ENCODE results near the gene INPP5D. TPM values are rescaled to one million over a fixed set of nuclear protein-coding genes. Genes with fewer than 3 reads are reported as not detected.
A peak's percentile ranks its signal among the peaks of the same experiment; 100 is the strongest.

INPP5D gene
- total and polyA plus RNA-seq, 12 donors = 3.4 to 29.4 (median 14.3) TPM

DNA sequence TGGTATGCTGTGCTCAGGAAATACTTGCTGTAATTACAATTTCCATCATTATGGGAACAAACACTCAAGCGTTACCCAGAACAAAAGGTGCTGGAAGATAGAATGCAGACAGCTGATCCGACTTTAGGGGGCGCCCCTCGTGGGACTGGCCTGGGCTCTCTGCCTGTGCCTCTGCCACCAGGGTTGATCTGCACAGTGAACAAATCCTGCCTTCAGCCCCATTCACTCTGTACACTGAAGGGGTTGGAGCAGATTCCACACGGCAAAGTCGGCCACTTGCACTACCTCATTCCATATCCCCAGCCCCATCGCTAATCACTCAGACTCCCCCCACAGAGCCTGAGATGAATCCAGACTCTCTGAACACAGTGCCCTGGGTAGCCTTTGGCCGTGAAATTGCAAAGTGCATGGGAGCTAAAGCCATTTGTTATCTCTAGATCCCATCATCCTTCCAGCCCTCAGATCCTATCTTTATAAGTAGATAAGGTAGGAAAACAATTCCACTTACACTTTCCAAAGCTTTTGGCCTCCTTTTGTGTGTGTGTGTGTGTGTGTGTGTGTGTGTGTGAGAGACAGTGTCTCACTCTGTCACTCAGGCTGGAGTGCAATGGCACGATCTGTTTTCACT lies 69.3 kb downstream of the INPP5D start:
- no peaks in the 10 kb centered on the region for H3K36me3 ChIP-seq (replicated peaks in 1 of 2)
- peaks cover 5% of the 10 kb centered on the region for H3K27me3 ChIP-seq
- WGBS, 4 donors = 46 to 52% (median 50%) methylated on average over 9 of the region's 9 CpGs
- H3K9me3 ChIP-seq (replicated peaks in 1 of 3) = no peaks in the 10 kb centered on the region
- TF ChIP-seq, protein P1, sequence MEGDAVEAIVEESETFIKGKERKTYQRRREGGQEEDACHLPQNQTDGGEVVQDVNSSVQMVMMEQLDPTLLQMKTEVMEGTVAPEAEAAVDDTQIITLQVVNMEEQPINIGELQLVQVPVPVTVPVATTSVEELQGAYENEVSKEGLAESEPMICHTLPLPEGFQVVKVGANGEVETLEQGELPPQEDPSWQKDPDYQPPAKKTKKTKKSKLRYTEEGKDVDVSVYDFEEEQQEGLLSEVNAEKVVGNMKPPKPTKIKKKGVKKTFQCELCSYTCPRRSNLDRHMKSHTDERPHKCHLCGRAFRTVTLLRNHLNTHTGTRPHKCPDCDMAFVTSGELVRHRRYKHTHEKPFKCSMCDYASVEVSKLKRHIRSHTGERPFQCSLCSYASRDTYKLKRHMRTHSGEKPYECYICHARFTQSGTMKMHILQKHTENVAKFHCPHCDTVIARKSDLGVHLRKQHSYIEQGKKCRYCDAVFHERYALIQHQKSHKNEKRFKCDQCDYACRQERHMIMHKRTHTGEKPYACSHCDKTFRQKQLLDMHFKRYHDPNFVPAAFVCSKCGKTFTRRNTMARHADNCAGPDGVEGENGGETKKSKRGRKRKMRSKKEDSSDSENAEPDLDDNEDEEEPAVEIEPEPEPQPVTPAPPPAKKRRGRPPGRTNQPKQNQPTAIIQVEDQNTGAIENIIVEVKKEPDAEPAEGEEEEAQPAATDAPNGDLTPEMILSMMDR (IDR thresholded peaks at IDR 0.05) = no peak
- TF ChIP-seq POLR2A (IDR thresholded peaks at IDR 0.05) = no peak
- intact Hi-C loops (cut with DNase I) = no loop called here
- no peaks in the 10 kb centered on the region for H3K4me1 ChIP-seq (replicated peaks in 1 of 2)
- H3K27ac ChIP-seq = no peak overlapping the region
- DNase-seq = peak in 2 of 7 donors; percentile 20 to 23
- no peak overlapping the region for H3K4me3 ChIP-seq

DNA sequence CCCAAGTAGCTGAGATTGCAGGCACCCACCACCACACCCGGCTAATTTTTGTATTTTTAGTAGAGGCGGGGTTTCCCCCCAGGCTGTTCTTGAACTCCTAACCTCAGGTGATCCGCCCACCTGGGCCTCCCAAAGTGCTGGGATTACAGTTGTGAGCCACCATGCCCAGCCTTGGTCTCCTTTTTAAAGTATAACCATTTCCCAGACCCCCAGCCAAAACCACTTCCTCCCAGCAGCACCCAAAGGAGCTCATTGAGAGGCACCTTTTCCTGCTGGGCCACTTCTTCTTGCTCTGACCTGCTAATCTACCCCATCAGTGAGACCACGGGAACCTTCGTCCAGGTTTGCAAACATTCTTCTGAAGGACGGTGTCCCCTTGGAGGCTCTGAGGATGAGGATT lies 69.9 kb downstream of the INPP5D start:
- TF ChIP-seq POLR2A (IDR thresholded peaks at IDR 0.05) = no peak
- TF ChIP-seq, protein P1 (IDR thresholded peaks at IDR 0.05) = no peak
- no peaks in the 10 kb centered on the region for H3K9me3 ChIP-seq (replicated peaks in 1 of 3)
- intact Hi-C loops (cut with DNase I) = no loop called here
- H3K27ac ChIP-seq = no peak overlapping the region
- H3K36me3 ChIP-seq (replicated peaks in 1 of 2) = no peaks in the 10 kb centered on the region
- WGBS, 4 donors = 79 to 85% (median 81%) methylated on average over 6 of the region's 6 CpGs
- H3K4me1 ChIP-seq (replicated peaks in 1 of 2) = no peaks in the 10 kb centered on the region
- no peak overlapping the region for H3K4me3 ChIP-seq
- peaks cover 5% of the 10 kb centered on the region for H3K27me3 ChIP-seq
- no peak for DNase-seq

DNA sequence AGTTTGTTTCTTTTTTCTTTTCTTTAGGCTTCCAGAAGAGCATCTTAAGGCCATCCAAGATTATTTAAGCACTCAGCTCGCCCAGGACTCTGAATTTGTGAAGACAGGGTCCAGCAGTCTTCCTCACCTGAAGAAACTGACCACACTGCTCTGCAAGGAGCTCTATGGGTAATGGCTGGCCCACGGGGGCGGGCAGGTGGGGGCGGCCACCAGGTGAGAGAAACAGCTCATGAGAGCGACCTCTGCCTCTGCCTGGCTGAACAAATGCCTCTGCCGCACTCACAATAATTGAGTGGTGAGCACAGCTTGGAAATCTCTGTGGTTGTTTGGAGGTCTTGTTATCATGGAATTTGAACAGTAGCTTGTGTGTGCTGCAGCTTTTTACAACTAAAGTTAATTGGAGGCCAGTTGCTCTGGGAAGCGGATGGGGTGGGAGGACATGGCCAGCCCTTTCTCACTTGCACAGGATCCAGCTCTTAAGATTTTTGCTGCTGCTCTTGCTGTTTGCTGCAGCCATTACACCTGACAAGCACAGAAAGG lies 70.4 kb downstream of the INPP5D start:
- no peaks in the 10 kb centered on the region for H3K36me3 ChIP-seq (replicated peaks in 1 of 2)
- DNase-seq = no peak
- H3K27ac ChIP-seq = no peak overlapping the region
- peaks cover 5% of the 10 kb centered on the region for H3K27me3 ChIP-seq
- no peaks in the 10 kb centered on the region for H3K4me1 ChIP-seq (replicated peaks in 1 of 2)
- intact Hi-C loops (cut with DNase I) = no loop called here
- WGBS, 4 donors = 72 to 76% (median 76%) methylated on average over 3 to 7 of the region's 7 CpGs
- TF ChIP-seq, protein P1 (IDR thresholded peaks at IDR 0.05) = no peak
- TF ChIP-seq POLR2A (IDR thresholded peaks at IDR 0.05) = no peak
- no peak overlapping the region for H3K4me3 ChIP-seq
- H3K9me3 ChIP-seq (replicated peaks in 1 of 3) = no peaks in the 10 kb centered on the region

DNA sequence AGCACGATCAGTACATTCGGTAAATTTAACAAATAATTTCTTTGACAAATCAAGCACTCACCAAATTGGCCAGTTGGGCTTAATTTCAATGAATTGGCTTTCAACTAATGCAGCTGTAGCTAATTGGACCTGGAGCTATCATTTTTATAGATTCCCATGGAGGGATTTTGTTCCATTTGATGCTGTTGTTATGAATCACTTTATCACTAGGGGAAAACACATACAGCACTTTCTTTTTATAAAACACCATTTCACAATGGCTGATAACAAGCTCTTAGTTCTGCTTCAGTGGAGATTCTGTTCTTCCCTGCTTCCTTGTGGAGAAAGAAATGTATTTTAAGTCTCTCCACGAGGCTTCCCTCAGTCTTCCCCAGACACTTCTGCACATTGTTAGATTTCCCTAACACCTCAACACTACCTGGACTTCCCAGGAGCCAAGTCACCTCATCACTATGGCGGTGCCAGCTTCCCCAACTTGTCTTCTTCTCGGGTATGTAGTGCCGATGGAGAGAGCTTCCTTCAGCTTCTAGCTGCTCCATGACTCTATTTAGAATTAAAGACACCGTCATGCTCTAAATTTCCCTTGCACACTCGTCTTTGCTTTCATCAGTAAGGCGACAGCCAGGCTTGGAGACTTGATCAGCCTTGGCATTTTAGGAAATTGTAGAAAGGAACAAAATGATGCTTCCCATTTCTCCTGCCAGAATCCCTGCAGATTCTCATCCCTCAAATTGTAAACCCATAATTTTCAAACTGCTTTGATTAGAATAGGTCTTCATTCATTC lies 72.0 kb downstream of the INPP5D start:
- no peak for DNase-seq
- Histone ChIP-seq H3K27ac (no peak overlapping the region), H3K36me3 (replicated peaks in 1 of 2) (no peaks in the 10 kb centered on the region), H3K27me3 (peaks cover 2% of the 10 kb centered on the region), H3K4me3 (no peak overlapping the region), H3K4me1 (replicated peaks in 1 of 2) (no peaks in the 10 kb centered on the region), H3K9me3 (replicated peaks in 1 of 3) (no peaks in the 10 kb centered on the region)
- intact Hi-C loops (cut with DNase I) = no loop called here
- WGBS, 4 donors = 78 to 83% (median 82%) methylated on average over 9 of the region's 9 CpGs
- TF ChIP-seq, protein P1 (IDR thresholded peaks at IDR 0.05) = no peak
- no peak for TF ChIP-seq POLR2A (IDR thresholded peaks at IDR 0.05)
